Mucosa of descending colon (tissue), 3 donors: ENCODE results near the gene PLXND1. TPM values are rescaled to one million over a fixed set of nuclear protein-coding genes. Genes with fewer than 3 reads are reported as not detected.

Experiments
- ATAC-seq: fragments of 200-7000 bp; cut with Tn5 transposase; one replicate; pipeline ENCODE4 v1.9.1; 2020; ENCODE audit warnings: mild to moderate bottlenecking, moderate library complexity
- DNase-seq, 3 donors: peaks; one replicate each; pipeline ENCODE4 v3.0.0-alpha.2; 2020
- H3K36me3 ChIP-seq: fragments of 200-600 bp; one replicate; pipeline ENCODE4 v1.8.0; 2021; ENCODE audit warnings: low read depth, mild to moderate bottlenecking
- H3K4me1 ChIP-seq: fragments of 200-600 bp; one replicate; pipeline ENCODE4 v1.8.0; 2021; ENCODE audit warnings: low read depth, mild to moderate bottlenecking
- H3K4me3 ChIP-seq: fragments of 200-600 bp; one replicate; pipeline ENCODE4 v1.8.0; 2021; ENCODE audit warnings: mild to moderate bottlenecking
- H3K9me3 ChIP-seq: fragments of 200-600 bp; one replicate; pipeline ENCODE4 v1.8.0; 2021; ENCODE audit warnings: mild to moderate bottlenecking
- intact Hi-C, 2 donors: fragments of 100-400 bp; cut with DNase I in 1 of 2; cut with micrococcal nuclease in 1 of 2; formaldehyde crosslinking; loops; one replicate each; pipeline versions ENCODE4 v1.11.0 to v1.11.1; 2022; cut with DNase I, micrococcal nuclease
- total RNA-seq, 3 donors: library from RNA; stranded (reverse); fragmentation: NEBNext Ultra II Directional in 2 of 3; extraction: Animal tissue kit (Norgen Biotek cat#: 25700) in 2 of 3; gene quantifications; one replicate each; pipeline versions ENCODE4 v1.2.1 to v1.2.4, GENCODE V29; 2021 to 2023
- TF ChIP-seq, protein P1 (sequence below): fragments of 200-600 bp; IDR thresholded peaks from one replicate; pipeline ENCODE4 v1.8.0; 2022; ENCODE audit warnings: antibody characterized with exemption, mild to moderate bottlenecking
- donor health status: DM: no; HTN: no; CAD: no; lungs with moderate emphysema.
- donor health status: DM: no; HTN: no; CAD: no.
- donor health status: DM: no; HTN: yes; CAD: no.

Gene PLXND1
- total RNA-seq, 3 donors from 2014 or later: 26.8 to 57.1 (median 48.1) TPM

DNA sequence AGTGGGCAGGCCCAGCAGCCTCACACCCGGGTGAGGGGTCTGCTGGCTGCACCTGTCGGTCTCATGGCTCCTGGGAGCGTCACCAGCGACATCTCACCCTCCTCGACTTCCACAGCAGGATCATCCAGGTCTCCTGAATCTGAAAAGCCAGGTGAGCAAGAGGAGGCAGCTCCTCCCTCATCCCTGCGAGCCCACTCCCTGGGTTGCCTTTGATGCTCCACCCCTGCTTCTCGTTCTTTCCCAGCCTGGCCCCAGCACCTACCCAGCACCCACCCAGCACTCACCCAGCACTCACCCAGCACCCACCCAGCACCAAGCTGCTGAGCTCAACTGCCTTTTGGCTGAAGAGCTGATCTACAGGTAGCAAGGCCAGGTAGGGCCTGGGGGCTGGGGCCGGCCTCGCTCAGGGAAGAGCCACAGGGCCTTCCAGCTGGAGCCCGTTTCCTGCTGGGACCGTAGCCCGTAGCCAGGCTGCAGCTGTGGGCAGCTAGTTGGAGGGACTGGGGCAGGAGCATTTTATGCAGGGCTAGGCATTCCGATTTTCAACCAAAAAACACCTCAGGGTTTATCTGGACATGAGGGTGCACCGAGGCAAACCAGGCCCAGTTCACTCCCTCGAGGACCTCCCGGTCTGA lies 63.2 kb downstream of the PLXND1 start, which contains the start of gene H1-8:
TSS of gene H1-8 (plus strand) at position 20 of the 635 bp plus-strand sequence. CDS start at position 64, 44 bp downstream.
- DNase-seq (no peak), ATAC-seq (no peak)
- H3K36me3 ChIP-seq: no peaks in the 10 kb centered on the region
- intact Hi-C loops: no loop called here
- no peaks in the 10 kb centered on the region for H3K9me3 ChIP-seq
- H3K4me1 ChIP-seq: no peaks in the 10 kb centered on the region
- no peak within 1 kb of the TSS for H3K4me3 ChIP-seq
- TF ChIP-seq, protein P1, sequence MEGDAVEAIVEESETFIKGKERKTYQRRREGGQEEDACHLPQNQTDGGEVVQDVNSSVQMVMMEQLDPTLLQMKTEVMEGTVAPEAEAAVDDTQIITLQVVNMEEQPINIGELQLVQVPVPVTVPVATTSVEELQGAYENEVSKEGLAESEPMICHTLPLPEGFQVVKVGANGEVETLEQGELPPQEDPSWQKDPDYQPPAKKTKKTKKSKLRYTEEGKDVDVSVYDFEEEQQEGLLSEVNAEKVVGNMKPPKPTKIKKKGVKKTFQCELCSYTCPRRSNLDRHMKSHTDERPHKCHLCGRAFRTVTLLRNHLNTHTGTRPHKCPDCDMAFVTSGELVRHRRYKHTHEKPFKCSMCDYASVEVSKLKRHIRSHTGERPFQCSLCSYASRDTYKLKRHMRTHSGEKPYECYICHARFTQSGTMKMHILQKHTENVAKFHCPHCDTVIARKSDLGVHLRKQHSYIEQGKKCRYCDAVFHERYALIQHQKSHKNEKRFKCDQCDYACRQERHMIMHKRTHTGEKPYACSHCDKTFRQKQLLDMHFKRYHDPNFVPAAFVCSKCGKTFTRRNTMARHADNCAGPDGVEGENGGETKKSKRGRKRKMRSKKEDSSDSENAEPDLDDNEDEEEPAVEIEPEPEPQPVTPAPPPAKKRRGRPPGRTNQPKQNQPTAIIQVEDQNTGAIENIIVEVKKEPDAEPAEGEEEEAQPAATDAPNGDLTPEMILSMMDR: no peak

DNA sequence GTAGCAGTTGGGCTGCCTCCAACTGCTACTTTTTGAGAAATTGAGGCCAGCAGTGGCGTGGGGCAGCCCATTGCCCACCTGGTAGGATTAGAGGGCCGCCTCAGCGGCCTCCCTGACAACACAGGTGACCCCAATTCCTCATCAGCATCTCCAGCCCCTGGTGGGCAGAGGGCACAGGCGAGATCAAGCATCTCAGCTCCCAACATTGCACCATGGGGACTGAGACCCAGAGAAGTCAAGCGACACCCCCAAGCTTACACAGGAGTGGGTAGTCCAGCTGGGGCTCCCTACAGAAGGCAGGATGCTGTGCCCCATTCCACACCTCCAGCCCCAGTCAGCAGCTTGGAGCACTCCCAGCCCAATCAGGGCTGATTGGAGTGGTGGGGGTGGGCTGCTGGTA lies 63.7 kb downstream of the PLXND1 start:
- no peak overlapping the region for H3K4me3 ChIP-seq
- TF ChIP-seq, protein P1: no peak
- no peaks in the 10 kb centered on the region for H3K4me1 ChIP-seq
- H3K9me3 ChIP-seq: no peaks in the 10 kb centered on the region
- ATAC-seq: no peak
- H3K36me3 ChIP-seq: no peaks in the 10 kb centered on the region
- DNase-seq: no peak
- intact Hi-C loops: no loop called here

- DNase-seq: no peak
- H3K36me3 ChIP-seq: no peaks in the 10 kb centered on the region
- intact Hi-C loops: no loop called here
- no peaks in the 10 kb centered on the region for H3K4me1 ChIP-seq
- no peaks in the 10 kb centered on the region for H3K9me3 ChIP-seq
- H3K4me3 ChIP-seq: no peak overlapping the region
- TF ChIP-seq, protein P1: no peak
- ATAC-seq: no peak
Observed at GRCh38 chr3:129540776-129541516, 65.5 kb downstream of the PLXND1 start.

GRCh38 chr3:129539206-129539605 lies 67.3 kb downstream of the PLXND1 start:
- no peaks in the 10 kb centered on the region for H3K9me3 ChIP-seq
- H3K36me3 ChIP-seq: no peaks in the 10 kb centered on the region
- TF ChIP-seq, protein P1: no peak
- no peaks in the 10 kb centered on the region for H3K4me1 ChIP-seq
- no peak overlapping the region for H3K4me3 ChIP-seq
- no peak for ATAC-seq
- DNase-seq: no peak
- intact Hi-C loops: no loop called here

DNA sequence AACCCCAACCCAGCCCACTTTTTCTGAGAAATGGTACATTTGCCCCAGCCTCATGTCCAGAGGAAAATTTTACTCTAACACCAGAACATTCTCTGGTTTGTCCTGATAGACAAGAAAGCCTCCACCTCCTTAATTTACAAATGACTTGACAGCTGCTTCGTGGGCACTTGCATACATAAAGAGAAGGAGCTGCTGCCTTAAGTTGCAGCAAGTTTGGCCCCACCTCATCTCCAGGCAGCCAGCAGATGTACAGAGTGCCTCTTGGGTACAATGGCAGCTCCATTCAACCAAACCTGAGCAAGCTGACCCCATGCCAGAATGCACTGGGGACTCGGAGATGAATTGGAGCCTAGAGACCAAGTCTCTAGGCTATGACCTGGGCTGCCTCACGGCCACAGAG lies 69.7 kb downstream of the PLXND1 start:
- H3K9me3 ChIP-seq: no peaks in the 10 kb centered on the region
- H3K36me3 ChIP-seq: no peaks in the 10 kb centered on the region
- ATAC-seq: no peak
- no peak overlapping the region for H3K4me3 ChIP-seq
- intact Hi-C loops: no loop called here
- TF ChIP-seq, protein P1: no peak
- no peaks in the 10 kb centered on the region for H3K4me1 ChIP-seq
- no peak for DNase-seq
